ENCODE measurements around the gene TLK1. TPM values are rescaled to one million over a fixed set of nuclear protein-coding genes. Genes with fewer than 3 reads are reported as not detected.

Gene TLK1
- total and polyA plus RNA-seq, 10 of the 15 experiments (the other 5 are each of a cell fraction or from before 2014, with no cell fraction given): 25.1 to 126 (median 57.3) TPM

DNA sequence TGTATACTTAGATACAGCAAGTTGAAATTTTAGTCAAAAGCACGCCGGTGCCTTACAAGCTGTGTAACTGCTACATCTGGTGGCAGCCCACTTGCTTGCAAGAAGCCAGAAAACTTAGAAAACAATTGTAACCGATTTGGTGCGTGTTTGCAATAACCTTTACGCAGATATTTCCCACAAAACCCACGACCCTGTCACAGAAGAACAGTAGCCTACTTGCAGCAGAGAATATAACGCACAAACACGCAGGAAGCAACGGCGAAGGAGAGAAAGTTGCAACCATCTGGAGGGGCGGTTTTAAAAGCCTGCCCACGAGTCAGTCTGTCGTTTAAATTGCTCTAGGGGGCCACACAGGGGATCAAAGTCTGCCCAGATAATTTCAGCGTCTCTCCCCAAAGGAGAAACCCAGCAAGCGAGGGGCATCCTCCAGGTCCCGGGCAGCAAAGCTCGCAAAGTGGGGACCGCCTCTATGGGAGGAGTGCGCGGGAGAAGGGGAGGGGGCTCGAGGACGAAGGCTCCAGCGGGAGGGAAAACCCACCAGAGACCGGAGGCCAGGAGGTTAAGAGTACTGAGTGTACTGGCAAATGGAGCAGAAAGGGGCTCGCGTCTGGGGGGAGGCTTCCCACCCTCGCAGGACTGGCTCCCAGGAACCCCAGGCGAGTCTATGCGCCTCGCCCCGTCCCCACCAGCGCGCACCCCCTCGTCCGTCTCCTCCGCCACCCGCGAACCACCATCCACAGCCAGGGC is 1.1 kb downstream of the TLK1 start (continued):
- TF ChIP-seq, protein P1, sequence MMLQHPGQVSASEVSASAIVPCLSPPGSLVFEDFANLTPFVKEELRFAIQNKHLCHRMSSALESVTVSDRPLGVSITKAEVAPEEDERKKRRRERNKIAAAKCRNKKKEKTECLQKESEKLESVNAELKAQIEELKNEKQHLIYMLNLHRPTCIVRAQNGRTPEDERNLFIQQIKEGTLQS (IDR thresholded peaks at IDR 0.05; ENCODE audit: borderline replicate concordance, extremely low read depth, low read depth, low read length): no peak
- TF ChIP-seq BACH1 (IDR thresholded peaks at IDR 0.05; ENCODE audit: borderline replicate concordance) (no peak), NR2F1 (conservative IDR thresholded peaks at IDR 0.05) (peak; percentile 60; the same call in 1 of the 2 replicates), SREBF2 (IDR thresholded peaks at IDR 0.05; ENCODE audit: low read length) (no peak), SRF (IDR thresholded peaks at IDR 0.05; ENCODE audit: low read depth in 2 of 2, low read length in 2 of 2) (no peak), ZBTB11 (CRISPR knock-in tag; IDR thresholded peaks at IDR 0.05) (no peak), RCOR1 (conservative IDR thresholded peaks at IDR 0.05; ENCODE audit: low read depth, low read length) (no peak), JUND (IDR thresholded peaks at IDR 0.05; ENCODE audit: low read depth, low read length) (no peak), SREBF1 (IDR thresholded peaks at IDR 0.05; ENCODE audit: low read length) (no peak), NFYB (IDR thresholded peaks at IDR 0.05; ENCODE audit: insufficient read depth, low read depth, low read length) (no peak), ATF7 (IDR thresholded peaks at IDR 0.05; ENCODE audit: low read depth) (no peak), POU2F2 (IDR thresholded peaks at IDR 0.05; ENCODE audit: borderline replicate concordance, low read depth, low read length) (no peak; the same call in 2 of the 3 replicates), E2F8 (IDR thresholded peaks at IDR 0.05; ENCODE audit: low read depth, partially characterized antibody) (no peak), RUNX3 (IDR thresholded peaks at IDR 0.05; ENCODE audit: low read length) (peak; percentile 39; the same call in 1 of the 2 replicates)
- TF ChIP-seq, protein P2, sequence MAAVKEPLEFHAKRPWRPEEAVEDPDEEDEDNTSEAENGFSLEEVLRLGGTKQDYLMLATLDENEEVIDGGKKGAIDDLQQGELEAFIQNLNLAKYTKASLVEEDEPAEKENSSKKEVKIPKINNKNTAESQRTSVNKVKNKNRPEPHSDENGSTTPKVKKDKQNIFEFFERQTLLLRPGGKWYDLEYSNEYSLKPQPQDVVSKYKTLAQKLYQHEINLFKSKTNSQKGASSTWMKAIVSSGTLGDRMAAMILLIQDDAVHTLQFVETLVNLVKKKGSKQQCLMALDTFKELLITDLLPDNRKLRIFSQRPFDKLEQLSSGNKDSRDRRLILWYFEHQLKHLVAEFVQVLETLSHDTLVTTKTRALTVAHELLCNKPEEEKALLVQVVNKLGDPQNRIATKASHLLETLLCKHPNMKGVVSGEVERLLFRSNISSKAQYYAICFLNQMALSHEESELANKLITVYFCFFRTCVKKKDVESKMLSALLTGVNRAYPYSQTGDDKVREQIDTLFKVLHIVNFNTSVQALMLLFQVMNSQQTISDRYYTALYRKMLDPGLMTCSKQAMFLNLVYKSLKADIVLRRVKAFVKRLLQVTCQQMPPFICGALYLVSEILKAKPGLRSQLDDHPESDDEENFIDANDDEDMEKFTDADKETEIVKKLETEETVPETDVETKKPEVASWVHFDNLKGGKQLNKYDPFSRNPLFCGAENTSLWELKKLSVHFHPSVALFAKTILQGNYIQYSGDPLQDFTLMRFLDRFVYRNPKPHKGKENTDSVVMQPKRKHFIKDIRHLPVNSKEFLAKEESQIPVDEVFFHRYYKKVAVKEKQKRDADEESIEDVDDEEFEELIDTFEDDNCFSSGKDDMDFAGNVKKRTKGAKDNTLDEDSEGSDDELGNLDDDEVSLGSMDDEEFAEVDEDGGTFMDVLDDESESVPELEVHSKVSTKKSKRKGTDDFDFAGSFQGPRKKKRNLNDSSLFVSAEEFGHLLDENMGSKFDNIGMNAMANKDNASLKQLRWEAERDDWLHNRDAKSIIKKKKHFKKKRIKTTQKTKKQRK (IDR thresholded peaks at IDR 0.05; ENCODE audit: low read depth, low read length): no peak
- TF ChIP-seq, protein P3, sequence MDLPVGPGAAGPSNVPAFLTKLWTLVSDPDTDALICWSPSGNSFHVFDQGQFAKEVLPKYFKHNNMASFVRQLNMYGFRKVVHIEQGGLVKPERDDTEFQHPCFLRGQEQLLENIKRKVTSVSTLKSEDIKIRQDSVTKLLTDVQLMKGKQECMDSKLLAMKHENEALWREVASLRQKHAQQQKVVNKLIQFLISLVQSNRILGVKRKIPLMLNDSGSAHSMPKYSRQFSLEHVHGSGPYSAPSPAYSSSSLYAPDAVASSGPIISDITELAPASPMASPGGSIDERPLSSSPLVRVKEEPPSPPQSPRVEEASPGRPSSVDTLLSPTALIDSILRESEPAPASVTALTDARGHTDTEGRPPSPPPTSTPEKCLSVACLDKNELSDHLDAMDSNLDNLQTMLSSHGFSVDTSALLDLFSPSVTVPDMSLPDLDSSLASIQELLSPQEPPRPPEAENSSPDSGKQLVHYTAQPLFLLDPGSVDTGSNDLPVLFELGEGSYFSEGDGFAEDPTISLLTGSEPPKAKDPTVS (IDR thresholded peaks at IDR 0.05; ENCODE audit: low read depth, low read length): no peak
